GM19035 (cell line): ENCODE results near the gene IL20RB.

Experiments used
- ATAC-seq: cut with Tn5 transposase; IDR thresholded peaks from one replicate; pipeline ENCODE4 v1.9.1; 2021; ENCODE audit not compliant: unreplicated experiment

IL20RB gene

GRCh38 chr3:137026701-137027100, 68.9 kb downstream of the IL20RB start:
- ATAC-seq = no peak

GRCh38 chr3:137032465-137033120, 74.8 kb downstream of the IL20RB start:
- peak; percentile 90 for ATAC-seq

GRCh38 chr3:137035631-137036030, 77.8 kb downstream of the IL20RB start:
- ATAC-seq = no peak

- no peak for ATAC-seq
Observed at GRCh38 chr3:137039570-137039969, 81.8 kb downstream of the IL20RB start.

GRCh38 chr3:137041251-137041650, 83.5 kb downstream of the IL20RB start:
- ATAC-seq = no peak

- ATAC-seq = no peak
Observed at GRCh38 chr3:137041686-137042085, 83.9 kb downstream of the IL20RB start.

GRCh38 chr3:137046747-137047146, 89.0 kb downstream of the IL20RB start:
- ATAC-seq = no peak

GRCh38 chr3:137047240-137047639, 89.5 kb downstream of the IL20RB start:
- ATAC-seq = no peak

- ATAC-seq = no peak
Observed at GRCh38 chr3:137050281-137050680, 92.5 kb downstream of the IL20RB start.

GRCh38 chr3:137052298-137052697, 94.5 kb downstream of the IL20RB start:
- no peak for ATAC-seq
